ENCODE measurements around the gene C1QTNF5.
A peak's percentile ranks its signal among the peaks of the same experiment; 100 is the strongest.
"Not testable (repeated sequence)": the region's sequence is repeated elsewhere in the genome, so short reads cannot be mapped to it uniquely, and the experiment has no call there.

The C1QTNF5 gene

DNA sequence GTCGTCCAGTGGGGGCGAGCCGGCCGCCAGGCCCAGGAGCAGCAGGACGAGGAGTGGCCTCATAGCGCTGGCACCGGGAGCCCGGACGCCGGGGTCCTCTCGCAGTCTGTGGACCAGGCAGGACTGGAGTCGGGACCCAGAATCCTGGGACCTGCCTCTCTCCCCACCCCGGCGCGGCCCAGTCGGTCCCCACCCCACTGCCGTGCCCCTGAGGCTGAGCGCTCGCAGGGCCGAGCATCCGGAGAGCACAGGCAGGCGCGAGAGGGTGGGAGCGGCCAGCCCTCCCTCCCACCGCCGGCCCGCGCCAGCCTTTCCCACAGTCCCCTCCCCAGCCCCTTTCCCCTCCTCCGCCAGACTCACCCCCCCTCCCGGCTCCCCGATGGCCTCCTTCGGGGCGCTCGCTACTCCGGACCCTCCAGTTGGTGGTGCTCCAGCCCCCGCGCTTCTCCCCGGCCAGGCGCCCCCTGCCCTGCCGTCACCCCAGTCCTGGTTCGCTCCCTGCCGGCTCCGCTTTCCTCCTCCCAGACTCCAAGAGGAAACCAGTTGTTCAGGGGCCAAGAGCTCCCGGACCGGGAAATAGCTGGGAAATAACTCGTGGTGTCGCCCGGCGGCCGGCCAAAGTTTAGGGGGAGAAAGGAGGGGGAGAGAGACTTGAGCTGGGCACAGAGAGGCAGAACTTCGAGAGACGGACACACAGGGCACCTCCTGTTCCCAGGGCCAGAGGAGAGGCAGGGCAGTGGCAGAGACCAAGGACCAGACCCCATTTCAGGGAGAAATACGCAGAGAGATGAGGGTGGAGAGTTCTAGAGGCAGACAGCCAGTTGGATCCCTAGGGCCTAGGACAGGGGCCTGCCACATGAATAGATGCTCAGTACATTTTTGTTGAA is at the start of gene C1QTNF5:
Gene C1QTNF5 (minus strand): TSS at position 549 of the 887 bp plus-strand sequence. CDS start 486 bp downstream, at position 63.
- DNase-seq = no peak

DNA sequence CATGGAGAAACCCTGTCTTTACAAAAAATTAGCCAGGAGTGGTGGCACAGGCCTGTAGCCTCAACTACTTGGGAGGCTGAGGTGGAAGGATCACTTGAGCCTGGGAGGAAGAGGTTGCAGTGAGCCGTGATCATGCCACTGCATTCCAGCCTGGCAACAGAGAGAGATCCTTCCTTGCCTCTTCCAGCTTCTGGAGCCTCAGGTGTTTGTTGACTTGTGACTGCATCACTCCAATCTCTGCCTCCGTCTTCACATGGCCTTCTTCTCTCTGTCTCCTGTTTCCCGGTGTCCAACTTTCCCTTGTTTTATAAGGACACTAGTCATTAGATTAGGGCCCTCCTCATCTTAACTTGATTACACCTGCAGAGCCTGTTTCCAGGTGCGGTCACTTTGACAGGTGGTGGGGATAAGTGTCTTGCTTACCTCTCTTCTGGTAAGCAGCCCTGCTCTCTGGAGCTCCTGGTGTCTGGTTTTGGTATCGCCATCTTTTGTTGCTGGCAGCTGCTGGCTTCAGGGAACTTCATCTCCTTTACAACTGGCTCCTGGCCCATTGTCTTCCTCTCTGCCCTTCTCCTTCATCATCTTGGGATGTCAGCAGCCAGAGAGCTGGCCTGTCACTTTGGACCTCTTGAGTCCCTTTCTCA is 49.0 kb upstream of the C1QTNF5 start:
- no peak for DNase-seq

GRCh38 chr11:119388103-119388502 is 47.4 kb upstream of the C1QTNF5 start:
- DNase-seq = no peak

DNA sequence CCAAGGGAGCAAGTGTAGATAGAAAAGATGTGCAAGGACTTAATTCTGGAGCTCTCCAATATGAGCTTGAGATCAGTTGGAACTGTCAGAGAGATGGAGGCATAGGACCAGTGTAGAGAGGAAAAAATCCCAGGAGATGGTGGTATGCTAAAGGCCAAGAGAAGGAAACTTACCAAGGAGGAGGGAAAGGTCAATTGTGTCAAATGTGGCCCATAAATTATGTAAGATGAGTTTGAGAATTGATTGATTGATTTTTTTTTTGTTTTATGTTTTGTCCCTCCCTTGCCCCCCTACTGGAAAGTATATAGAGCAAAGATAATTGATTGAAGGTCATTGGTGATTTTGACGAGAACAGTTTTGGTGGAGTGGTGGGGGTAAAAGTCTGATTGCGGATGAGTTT is 43.6 kb upstream of the C1QTNF5 start:
- DNase-seq = no peak

GRCh38 chr11:119382513-119382912 is 41.8 kb upstream of the C1QTNF5 start:
- not testable (repeated sequence) for DNase-seq

DNA sequence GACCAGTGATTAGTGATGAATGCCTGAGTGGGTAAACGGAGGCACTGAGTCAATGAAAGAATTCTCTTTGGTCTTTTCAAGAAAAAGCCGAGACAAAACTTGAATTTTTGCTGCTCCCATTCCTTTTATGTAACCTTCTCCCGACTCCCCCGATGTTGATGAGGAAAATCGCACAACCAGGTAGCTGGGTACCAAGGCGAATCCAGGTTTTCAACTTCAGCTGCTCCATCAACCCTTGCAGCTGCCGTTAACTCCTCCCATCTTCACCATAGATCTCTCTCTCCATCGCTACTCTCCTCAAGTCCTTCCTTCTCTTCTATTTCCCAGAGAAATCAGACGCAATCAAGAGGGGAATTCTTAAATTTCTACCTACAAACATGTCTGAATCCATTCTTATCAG is 41.4 kb upstream of the C1QTNF5 start:
- no peak for DNase-seq

DNA sequence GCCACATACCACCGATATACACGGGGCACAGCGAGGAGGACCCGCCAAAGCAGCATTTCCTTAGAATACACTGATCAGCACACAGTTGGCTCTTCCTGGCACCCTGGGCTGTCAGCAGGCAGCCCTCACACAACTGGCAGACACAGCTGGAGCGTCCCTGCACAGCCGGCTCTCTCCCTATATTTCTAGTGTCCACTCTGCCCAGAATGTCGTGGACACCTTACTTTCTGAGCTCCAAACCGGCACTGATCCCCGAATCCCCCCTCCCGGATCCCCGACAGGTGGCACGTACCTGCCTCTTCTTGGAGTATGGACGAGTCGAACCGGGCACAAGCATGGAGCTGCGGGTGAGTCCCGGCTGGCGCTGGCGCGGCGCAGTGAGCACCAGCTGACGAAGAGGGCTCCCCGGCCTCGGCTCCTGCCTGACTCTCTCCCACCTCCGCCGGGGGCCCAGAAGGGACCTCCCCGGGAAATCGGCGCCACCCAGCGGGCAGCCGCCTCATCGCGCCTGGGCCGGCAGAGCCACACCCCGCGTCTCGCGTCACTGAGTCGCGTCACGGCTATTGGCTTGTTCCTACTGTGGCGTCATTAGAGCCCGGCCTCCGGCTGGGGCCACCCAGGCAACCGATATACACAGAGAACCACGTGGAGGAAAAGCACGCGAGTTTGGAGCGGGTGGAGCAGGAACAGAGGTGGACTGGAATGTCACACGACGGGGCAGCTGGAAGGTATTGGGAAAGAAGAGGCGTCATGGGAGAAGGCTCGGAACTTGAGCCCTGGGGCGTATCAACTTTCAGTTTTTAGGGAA is 40.7 kb upstream of the C1QTNF5 start, which contains the start of gene USP2:
Gene USP2 (minus strand): TSS at position 510 of the 808 bp plus-strand sequence. CDS start 8,210 bp downstream, outside the sequence.
- peak; percentile 93 for DNase-seq

DNA sequence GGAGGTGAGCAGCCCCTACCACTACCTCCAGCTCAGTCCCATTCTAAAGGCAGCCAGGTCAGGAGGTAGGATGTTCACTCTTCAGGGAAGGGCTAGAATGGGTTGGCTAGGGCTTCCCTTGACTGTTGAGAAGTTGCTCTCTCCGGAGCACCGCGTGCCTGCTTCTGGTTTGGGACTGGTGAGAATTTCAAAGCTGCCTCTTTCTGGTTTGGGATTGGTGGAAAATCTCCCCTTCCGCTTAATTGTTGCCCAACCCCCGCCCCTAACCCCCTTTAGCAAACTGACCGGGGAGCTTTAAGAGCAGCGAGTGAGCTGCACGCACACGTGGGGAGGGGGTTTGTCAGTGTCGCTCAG is 40.1 kb upstream of the C1QTNF5 start:
- no peak for DNase-seq

DNA sequence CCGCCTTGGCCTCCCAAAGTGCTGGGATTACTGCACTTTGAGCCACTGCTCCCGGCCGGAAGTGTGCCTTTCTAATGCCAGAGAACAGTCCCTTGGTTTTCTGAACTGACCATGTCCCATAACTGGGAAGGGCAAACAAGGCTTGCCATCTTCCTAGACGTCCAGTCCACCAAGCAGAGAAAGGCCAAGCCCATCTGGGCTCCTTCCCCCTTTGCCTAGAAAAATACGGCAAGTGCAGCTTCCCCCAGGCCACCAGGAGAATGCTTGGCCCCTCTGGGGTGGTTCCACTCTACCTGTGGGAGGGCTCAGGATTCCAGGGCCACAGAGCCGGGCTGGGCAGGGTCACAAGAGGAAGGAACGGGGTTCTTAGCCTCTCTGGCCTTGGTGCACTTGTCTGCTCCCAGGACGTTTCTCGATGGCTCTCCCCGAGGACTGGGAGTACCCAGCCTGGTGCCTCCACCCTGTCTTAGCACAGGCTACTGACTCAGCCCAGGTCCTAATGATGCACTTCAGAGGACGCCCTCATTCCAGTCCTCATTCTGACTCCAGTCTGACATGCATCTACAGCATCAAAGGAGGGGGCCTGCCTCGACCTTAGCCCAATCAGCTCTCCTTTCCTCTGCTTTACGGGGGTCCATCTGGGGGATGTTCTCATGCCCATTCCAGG is 39.6 kb upstream of the C1QTNF5 start:
- DNase-seq = no peak

- DNase-seq = no peak
Observed at GRCh38 chr11:119378851-119379465, 38.3 kb upstream of the C1QTNF5 start.

DNA sequence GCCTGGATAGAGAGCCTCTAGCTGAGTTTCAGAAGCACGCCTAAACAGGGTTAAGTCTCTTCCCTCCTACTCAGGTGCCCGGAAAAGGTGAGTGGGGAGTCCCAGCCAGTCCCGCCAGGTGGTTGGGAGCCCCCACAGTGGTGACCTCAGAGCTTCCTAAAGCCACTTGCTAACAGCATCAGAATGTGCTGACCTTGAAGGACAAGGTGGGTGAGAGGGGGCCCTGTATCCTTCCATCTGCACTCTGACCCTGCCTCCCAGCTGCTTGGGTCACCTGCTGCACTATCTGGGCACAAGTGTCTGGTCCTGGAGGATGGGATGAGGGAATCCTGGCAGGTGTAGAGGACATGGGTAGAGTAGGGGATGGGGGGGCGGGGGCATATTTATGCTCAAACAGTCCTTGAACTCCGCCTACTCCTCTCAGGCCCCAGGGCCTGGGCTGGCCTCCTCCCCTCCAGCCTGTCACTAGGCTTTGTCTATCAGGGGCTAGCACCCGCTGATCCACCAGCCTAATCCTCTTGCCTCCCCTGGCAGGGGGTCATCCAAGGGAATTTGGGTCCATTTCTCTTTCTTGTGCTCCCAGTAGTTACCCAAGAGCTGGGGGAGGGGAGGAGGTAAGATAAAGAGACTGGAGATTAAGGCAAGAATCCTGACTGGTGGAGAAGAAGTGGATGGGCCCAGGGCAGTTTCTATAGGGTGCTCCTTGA is 37.4 kb upstream of the C1QTNF5 start:
- no peak for DNase-seq

DNA sequence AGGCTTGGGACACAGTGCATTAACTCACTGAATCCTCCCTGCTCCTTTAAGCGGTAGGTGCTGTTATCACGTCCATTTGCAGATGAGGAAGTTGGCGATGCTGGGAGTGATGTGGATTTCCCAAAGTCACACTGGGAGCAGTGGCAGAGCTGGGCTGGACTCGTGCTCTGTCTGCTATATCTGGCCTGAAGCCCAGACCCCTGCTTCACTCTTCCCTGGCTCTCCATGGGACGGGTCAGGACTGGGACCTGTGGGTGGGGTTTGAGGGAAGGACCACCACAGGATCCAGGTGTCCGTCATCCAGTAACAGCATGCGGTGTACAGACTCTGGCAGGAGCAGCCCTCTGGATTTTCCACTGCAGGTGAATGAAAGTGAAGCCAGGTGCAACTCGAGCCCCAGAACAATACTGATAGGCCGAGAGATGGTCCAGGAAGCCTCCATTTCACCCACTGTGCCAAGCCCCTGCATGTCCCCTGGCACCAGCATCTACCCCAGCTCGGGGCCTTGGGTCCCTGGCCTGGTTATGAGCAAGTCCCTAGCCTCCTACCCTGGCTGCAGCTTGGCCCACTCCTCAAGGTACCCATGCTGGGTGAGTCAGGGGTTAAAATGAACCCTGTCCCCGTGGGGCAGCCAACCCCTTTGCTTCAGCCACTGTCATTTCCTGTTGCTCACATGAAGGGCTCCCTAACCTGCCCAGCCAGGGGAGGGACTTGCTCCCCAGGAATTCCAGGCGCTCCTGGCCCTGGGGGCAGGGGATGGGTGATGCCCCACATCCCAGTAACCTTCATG is 36.6 kb upstream of the C1QTNF5 start:
- no peak for DNase-seq

GRCh38 chr11:119376197-119376847 is 35.6 kb upstream of the C1QTNF5 start:
- DNase-seq = no peak

GRCh38 chr11:119375337-119376196 is 34.9 kb upstream of the C1QTNF5 start:
- no peak for DNase-seq

- no peak for DNase-seq
Observed at GRCh38 chr11:119374632-119375336, 34.1 kb upstream of the C1QTNF5 start.

- peak; percentile 27 for DNase-seq
Observed at GRCh38 chr11:119373921-119374631, 33.4 kb upstream of the C1QTNF5 start.

GRCh38 chr11:119373059-119373920 is 32.6 kb upstream of the C1QTNF5 start:
- no peak for DNase-seq
